Measurements from ENCODE around the gene TNNC1. TPM values are rescaled to one million over a fixed set of nuclear protein-coding genes. Genes with fewer than 3 reads are reported as not detected.

The TNNC1 gene
- total RNA-seq, 1 donor from 2014 or later, result 9.4 TPM

GRCh38 chr3:52432225-52432624 lies 21.6 kb downstream of the TNNC1 start:
- peak; percentile 37 for DNase-seq (ENCODE audit: low spot score)

DNA sequence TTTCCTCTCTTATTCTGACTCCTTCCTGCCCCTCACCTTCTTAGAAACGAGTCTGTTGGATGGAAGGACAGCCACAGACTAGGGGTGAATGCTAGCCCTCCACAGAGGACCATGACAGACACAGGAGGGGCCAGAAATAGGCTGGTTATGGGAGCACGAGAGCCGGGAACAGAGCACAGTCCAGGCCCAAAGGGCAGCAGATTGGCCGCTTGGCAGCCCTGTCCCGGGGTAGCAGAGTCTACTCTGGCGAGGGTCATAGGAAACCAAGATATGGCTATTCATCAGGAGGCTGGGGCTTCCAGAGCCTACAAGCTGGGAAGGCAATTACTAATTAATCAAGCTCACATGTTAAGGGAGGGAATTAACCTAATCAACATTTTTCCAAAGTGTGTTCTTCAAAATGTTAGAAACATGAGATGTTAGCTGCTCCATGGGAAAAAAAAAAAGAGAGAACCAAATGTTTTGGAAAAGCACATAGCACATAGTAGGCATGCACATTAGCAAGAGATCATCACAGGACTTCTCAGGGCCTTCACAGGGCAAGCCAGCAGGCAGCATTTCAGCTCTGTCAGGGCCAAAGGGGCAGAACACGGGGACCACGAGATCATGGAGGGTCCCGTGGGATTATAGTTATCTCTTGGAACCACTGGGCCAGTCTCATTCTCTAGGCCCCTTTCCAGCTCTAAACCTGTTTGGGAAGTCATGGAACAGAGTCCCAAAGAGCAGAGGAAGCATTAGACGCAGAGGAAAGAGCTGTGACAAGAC lies 22.2 kb downstream of the TNNC1 start:
- peak; percentile 35 for DNase-seq (ENCODE audit: low spot score)

DNA sequence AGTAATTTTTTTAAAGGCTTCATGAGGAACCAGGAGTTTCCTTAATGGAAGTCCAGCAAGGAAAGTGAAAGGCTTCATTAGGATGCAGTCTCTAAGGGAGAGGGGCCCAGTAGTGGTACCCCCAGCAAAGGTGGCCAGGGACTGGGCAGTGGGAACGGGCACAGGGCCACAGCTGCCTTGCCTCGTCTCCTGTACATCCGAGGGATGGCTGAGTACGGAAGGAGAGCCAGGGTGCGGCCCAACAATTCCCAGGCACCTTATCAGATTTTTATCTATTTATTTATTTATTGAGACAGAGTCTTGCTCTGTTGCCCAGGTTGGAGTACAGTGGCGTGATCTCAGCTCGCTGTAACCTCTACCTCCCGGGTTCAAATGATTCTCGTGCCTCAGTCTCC lies 23.4 kb downstream of the TNNC1 start:
- DNase-seq (ENCODE audit: low spot score), result no peak

GRCh38 chr3:52429779-52430415 lies 23.9 kb downstream of the TNNC1 start:
- DNase-seq (ENCODE audit: low spot score), result no peak

GRCh38 chr3:52429031-52429430 lies 24.8 kb downstream of the TNNC1 start:
- DNase-seq (ENCODE audit: low spot score), result no peak

DNA sequence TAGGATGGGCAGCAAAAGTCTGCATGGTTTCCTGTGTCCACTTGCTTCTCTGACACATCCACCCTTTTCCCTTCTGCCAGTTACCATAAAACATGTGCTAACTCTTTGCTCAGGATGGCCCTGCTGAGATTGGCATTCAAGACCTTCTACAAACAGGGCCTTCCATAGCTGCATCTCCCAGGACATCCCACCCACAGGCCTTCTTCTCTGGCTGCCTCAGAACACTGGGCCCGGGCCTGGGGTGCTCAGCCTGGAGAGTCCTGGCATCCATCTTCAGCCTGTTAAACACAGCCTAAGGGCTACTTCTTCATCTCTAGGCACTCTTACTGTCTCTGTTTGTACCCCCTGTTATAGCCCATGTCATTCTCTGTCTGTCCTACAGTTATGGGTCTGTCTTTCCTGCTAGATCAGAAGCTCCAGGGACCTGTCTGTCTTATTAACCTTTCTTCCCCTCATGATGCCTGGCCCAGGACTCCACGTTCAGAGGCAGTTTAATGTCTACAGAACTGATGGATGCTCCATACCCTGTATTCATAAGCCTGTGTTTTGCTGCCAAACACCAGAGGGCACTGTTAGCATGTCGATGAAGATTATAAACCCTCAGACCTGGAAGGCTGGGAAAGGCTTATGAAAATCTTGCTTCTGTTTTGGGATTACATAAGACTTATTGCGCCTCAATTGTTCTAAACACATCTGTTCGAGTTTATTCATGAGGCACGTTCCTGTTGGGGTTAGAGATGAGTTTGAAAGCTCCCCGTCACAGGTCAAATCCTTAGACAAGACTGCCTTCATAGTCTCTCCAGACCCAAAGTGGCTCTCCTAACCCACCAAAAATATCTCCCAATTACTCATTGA lies 25.5 kb downstream of the TNNC1 start:
- peak; percentile 64 for DNase-seq (ENCODE audit: low spot score)

DNA sequence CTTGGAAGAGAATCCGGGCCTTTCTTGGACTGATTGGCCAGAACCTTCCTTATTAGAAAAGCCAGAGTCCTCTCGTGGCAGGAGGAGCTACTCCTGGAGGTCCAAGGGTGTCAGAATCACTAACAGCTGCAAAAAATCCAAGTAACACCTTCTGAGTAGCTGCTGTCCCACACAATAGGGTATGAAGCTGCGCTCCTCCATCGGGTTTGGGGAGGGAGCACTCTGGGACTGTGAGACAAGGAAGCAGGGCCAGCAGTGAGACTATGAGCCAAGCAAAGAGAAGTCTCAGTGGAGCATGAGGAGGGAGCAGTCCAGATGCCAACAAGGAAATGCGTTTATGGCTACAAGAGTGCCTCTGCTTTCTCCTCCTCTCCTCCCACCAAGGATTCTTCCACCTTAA lies 30.7 kb downstream of the TNNC1 start:
- DNase-seq (ENCODE audit: low spot score), result no peak

- DNase-seq (ENCODE audit: low spot score), result no peak
These were observed 31.2 kb downstream of the TNNC1 start for GRCh38 chr3:52422669-52423068.

DNA sequence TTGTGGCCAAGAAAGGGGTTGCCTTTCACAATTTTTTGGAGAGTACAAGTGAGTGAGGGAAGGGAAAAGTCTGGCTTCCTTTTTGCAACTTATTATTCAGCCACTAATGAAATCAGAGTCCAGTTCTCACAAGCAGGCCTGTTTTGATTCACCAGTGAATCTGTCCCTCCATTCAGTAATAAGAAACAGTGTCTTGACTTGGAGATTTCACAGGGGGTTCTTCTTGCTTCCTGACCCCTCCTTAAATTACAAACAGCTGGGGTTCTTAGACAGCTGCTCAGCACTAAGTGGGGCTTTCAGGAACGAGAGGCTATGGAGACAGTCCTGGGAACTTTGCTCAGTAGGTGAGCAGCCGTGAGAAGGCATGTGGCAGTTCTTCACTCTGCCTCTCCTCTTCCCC lies 33.5 kb downstream of the TNNC1 start:
- DNase-seq (ENCODE audit: low spot score), result no peak

GRCh38 chr3:52415800-52416199 lies 38.0 kb downstream of the TNNC1 start:
- no peak for DNase-seq (ENCODE audit: low spot score)

DNA sequence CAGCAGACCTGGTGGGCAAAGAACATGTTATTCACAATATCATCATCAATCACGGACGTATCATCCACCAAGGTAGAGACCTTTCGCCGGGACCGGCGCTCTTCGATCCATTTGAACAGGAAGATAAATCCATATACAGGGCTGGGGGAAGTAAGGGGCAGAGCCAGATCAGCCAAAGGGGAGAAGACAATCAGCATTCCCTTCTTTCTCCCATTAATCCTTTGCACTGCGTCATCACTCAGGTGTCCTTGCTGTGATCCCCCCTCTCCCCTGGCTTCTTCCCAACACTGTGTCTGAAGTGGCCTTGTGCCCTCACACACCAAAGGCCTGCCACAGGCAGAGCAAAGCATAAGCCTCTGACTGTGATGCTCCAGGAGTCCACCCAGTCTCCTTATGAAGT lies 45.4 kb downstream of the TNNC1 start:
- no peak for DNase-seq (ENCODE audit: low spot score)

- no peak for DNase-seq (ENCODE audit: low spot score)
These were observed 46.1 kb downstream of the TNNC1 start for GRCh38 chr3:52407779-52408178.

DNA sequence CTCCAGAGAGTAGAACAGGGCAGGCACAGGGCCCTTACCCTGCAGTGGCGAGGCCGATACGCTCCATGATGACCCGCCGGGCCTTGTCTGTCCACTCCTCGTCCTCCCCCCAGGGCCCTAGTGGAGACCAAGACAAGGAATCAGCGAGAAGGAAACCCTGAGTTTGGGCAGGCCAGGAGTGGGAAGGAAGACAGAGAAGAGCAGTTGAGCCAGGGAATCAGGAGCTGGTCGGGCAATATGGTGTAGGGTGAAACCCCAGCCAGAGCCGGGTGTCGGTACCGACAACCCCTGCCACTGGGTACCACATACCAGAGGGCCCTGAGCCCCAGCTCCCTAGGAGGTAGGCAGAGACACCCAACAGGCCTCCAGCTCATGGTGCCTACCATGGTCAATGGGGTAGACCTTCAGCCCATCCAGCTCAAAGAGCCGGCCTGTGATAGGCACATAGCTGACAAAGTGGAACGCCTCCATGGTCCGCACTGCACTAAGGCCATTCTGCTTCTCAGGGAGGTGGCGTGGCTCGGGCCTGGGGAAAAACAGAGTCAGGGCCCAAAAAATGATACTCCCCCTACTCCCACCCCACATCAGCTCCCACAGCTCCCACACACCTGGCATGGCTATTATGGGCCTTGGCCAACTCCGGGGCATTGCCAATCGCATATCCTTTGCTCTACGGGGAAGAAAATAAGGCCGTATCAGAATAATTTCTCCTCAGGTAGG lies 46.9 kb downstream of the TNNC1 start:
- DNase-seq (ENCODE audit: low spot score), result no peak

DNA sequence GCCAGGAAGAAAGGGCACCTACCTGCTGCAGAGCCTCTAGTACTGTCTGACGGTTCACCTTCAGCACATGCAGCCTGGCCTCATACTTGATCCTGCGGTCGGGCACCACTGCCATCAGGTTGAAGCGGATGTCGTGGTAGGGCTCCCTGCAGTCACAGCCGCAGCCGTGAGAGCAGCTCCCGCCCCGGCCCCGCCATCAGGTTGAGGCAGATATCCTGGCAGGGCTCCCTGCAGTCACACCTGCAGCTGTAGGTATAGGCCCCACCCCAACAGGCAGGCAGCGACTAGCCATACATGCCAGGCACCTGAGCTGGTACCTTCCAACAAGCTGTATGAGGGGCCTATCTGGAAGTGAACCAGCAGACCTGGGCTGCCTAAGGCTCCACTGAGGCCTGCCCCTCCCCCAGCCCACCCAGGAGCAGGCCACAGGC lies 47.6 kb downstream of the TNNC1 start:
- DNase-seq (ENCODE audit: low spot score), result peak; percentile 90

DNA sequence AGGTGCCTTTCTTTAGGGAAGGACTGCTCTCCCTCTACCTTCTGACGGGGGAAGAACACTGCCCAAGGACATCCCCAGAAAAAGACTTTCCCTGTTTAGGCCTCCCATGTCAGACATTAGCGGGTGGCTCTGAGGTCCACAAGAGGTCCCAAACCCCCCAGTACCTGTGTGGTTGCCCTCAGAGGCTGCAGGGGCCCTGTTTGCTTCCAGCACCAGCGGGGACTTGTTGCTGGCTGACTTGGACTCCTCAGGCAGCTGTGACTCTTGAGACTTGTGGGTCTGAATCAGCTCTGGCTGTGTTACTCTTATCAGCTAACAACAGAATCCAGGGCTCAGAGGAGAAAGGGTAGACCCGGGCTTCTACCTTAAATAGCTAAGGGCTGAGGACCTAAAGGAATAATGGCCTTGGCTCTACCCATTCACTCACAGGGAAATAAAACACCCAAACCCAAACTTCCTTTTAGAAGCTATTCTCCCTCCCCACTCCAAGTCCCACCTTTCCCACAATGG lies 48.2 kb downstream of the TNNC1 start:
- DNase-seq (ENCODE audit: low spot score), result no peak

GRCh38 chr3:52405066-52405465 lies 48.8 kb downstream of the TNNC1 start:
- DNase-seq (ENCODE audit: low spot score), result no peak

GRCh38 chr3:52404391-52404790 lies 49.5 kb downstream of the TNNC1 start:
- DNase-seq (ENCODE audit: low spot score), result no peak

- DNase-seq (ENCODE audit: low spot score), result no peak
These were observed 49.9 kb downstream of the TNNC1 start for GRCh38 chr3:52403955-52404354.

DNA sequence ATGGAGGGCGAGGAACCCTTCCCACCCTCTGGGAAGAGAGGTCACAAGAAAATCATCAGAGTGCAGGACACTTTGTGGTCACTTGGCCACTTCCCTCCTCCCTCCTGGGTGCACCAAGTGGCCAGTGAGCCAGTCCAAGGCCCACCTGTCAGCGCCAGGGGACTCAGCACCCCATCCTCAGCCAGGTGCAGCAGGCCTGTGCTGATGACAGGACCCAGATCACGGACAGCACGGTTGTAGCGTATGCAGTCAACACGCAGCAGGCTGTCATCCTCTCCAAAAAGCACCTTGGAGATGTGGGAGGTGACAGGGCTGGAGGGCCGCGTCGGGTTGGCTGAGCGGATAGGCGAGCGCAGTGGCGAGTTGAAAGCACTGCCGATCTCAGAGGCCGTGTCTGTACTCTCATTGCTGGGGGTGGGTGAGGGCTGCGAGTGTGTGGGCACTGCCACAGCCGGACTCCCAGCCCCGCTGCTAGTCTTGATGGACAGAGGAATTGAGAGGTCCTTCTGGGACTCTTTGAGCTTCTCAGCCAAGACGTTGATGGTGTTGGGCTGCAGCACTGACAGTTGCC lies 50.5 kb downstream of the TNNC1 start:
- no peak for DNase-seq (ENCODE audit: low spot score)

DNA sequence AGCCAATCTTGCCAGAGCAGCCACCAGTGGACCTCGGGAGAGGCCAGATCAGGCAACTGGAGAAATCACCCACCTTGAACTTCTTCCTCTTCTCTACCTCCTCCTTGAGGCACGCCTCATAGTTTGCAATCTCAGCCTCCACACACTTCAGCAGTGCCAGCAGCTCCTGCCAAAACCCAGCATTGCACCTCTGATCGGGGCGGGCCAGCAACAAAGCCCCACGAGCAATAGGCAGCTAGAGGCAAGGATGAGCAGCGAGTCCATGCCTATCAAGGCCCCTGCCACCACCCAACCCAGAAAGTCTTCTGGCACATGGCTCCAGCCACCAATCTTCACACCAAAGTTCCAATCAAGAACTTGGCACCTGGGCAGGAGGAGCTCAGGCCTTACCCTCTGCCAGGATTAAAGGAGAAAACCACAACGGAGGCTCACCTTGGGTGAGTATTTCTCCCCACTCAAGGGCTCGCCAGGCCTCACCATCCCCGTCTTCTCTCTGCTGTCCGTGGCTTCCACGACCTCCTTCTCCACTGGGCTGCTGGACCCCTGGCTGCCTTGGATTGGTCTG lies 51.1 kb downstream of the TNNC1 start:
- no peak for DNase-seq (ENCODE audit: low spot score)

DNA sequence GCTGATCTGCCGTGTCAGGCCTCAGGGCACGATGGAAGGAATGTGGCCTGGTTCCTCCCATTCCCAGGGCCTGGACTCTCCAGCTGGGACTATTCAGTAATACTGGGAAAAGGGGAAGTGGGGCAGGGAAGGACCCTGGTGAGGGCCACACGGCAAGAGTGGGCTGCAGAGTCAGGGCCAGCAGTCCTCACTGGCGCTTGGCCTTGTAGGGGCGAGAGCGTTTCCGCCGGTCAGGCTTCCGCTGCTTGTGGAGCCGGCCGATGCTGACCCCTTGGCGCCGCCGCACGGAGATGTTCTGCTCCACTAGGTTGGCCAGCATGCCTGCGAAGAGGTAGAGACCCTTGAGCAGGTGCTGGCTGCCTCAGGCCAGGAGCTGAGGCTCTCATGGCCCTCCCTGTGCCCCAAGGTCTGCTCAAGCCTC lies 51.7 kb downstream of the TNNC1 start:
- DNase-seq (ENCODE audit: low spot score), result no peak
